HG02571 (cell line): ENCODE data around the gene TRAPPC13.
"Not testable (repeated sequence)": the region's sequence is repeated elsewhere in the genome, so short reads cannot be mapped to it uniquely, and the experiment has no call there.

Experiments
- ATAC-seq: cut with Tn5 transposase; IDR thresholded peaks from one replicate; pipeline ENCODE4 v1.9.1; 2021; ENCODE audit warnings: mild to moderate bottlenecking, moderate library complexity; ENCODE audit not compliant: unreplicated experiment

Gene TRAPPC13

GRCh38 chr5:65676056-65676455 is 51.2 kb downstream of the TRAPPC13 start:
- ATAC-seq = not testable (repeated sequence)

DNA sequence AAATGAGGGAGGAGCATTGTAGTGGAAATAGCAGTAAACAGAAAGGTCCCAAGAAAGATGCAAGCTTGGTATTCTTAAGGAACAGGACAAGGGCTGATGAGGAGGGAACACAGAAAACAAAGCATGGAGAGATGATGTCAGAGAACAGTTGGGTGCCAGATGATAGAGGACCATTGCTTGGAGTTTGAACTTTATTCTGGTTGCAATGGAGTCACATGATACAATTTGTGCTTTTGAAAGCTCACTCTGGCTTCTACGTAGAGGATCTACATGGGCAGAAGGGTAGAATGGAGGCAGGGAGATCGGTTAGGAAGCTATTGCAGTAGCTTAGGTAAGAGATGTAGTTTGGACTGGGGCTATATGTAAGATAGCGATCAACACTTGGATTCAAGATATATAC is 57.3 kb downstream of the TRAPPC13 start:
- ATAC-seq = no peak

DNA sequence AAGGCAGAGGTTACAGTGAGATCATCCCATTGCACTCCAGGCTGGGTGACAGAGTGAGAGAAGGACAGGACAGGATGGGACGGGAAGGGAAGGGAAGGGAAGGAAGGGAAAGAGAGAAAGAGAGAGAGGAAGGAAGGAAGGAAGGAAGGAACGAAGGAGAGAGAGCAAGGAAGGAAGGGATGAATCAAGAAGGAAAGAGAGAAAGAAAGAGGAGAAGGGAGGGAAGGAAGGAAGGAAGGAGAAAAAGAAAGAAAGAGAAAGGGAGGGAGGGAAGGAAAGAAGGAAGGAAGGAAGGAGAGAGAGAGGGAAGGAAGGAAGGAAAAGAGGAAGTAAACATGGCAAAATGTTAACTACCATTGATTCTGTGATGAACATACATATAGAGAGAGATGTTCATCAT is 68.3 kb downstream of the TRAPPC13 start:
- ATAC-seq = no peak

GRCh38 chr5:65695162-65695755 is 70.4 kb downstream of the TRAPPC13 start:
- ATAC-seq = no peak

GRCh38 chr5:65695896-65696295 is 71.1 kb downstream of the TRAPPC13 start:
- no peak for ATAC-seq

- ATAC-seq = no peak
These were observed 72.1 kb downstream of the TRAPPC13 start for GRCh38 chr5:65696892-65697291.

DNA sequence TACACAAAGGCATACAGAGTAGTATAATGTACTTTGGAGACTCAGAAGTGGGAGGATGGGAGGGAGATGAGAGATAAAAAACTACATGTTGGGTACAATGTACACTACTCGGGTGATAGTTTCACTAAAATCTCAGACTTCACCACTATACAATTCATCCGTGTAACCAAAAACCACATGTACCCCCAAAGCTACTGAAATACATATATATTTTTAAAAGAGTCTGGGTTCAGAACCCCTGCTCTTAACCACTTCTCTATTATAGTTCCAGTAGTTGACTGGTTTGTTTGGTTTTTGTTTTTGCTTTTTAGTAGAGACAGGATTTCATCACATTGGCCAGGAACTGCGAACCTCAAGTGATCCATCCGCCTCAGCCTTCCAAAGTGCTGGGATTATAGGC is 74.5 kb downstream of the TRAPPC13 start:
- no peak for ATAC-seq

GRCh38 chr5:65702036-65702435 is 77.2 kb downstream of the TRAPPC13 start:
- no peak for ATAC-seq

- ATAC-seq = no peak
These were observed 79.9 kb downstream of the TRAPPC13 start for GRCh38 chr5:65704621-65705239.

GRCh38 chr5:65707663-65708062 is 82.8 kb downstream of the TRAPPC13 start:
- no peak for ATAC-seq

- no peak for ATAC-seq
These were observed 83.3 kb downstream of the TRAPPC13 start for GRCh38 chr5:65708145-65708544.
